ENCODE data around the gene B9D2. TPM values are rescaled to one million over a fixed set of nuclear protein-coding genes. Genes with fewer than 3 reads are reported as not detected.

Gene B9D2
- total RNA-seq, 1 experiment from 2014 or later, result 7.6 TPM

DNA sequence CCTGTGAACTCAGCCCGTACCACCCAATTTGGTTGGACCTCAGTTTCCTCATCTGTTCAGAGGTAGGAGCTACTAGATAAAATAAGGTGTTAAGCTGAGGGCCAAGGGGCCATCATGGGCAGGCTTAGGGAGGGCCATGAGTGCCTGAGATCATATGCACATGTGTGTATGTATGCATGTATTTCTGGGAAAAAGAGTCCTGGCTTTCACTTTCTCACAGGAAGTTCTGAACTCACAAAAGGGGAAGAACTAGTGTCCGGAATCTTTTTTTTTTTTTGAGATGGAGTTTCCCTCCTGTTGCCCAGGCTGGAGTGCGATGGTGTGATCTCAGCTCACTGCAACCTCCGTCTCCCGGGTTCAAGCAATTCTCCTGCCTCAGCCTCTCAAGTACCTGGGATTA, 29.2 kb downstream of the B9D2 start:
- H4K20me1 ChIP-seq (ENCODE audit: insufficient read depth, low read depth, low read length), result no peaks in the 10 kb centered on the region
- H3K9me3 ChIP-seq (ENCODE audit: low read length), result no peaks in the 10 kb centered on the region
- H3K27me3 ChIP-seq (ENCODE audit: low read length), result no peaks in the 10 kb centered on the region
- no peak for DNase-seq
- no peak overlapping the region for H3K9ac ChIP-seq (ENCODE audit: low read length)
- no peak overlapping the region for H3K27ac ChIP-seq (ENCODE audit: low read length)
- no peak overlapping the region for H3K4me3 ChIP-seq (ENCODE audit: low read length)
- no peaks in the 10 kb centered on the region for H3K9me2 ChIP-seq (replicated peaks; ENCODE audit: insufficient read depth, low read length)
- H3K36me3 ChIP-seq (ENCODE audit: insufficient read depth, low read length), result peaks cover 28% of the 10 kb centered on the region; the same call in 1 of the 2 replicates
- H3K79me2 ChIP-seq (ENCODE audit: low read length), result peaks cover 18% of the 10 kb centered on the region
- H2AFZ ChIP-seq (ENCODE audit: low read length), result no peak overlapping the region
- H3K4me1 ChIP-seq (ENCODE audit: low read length), result peaks cover 8% of the 10 kb centered on the region
- no peak overlapping the region for H3K4me2 ChIP-seq (ENCODE audit: low read depth, low read length, poor library complexity, severe bottlenecking)

DNA sequence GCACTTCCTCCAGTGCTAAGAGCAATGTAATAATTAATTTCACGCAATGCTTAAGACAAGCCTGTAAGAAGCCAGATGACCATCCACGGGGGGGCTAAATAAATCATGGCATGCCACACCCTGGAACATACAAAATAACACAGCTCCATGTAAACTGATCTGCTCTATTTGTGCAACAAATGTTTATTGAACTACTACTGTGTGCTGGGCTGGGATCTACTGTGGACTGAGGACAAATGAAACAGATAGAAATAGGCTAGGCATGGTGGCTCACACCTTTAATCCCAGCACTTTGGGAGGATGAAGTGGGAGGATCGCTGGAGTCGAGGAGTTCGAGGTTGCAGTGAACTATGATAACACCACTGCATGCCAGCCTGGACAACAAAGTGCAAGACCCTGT, 31.5 kb downstream of the B9D2 start:
- no peaks in the 10 kb centered on the region for H4K20me1 ChIP-seq (ENCODE audit: insufficient read depth, low read depth, low read length)
- peaks cover 26% of the 10 kb centered on the region for H3K4me1 ChIP-seq (ENCODE audit: low read length)
- no peaks in the 10 kb centered on the region for H3K9me3 ChIP-seq (ENCODE audit: low read length)
- no peak overlapping the region for H3K27ac ChIP-seq (ENCODE audit: low read length)
- H3K4me2 ChIP-seq (ENCODE audit: low read depth, low read length, poor library complexity, severe bottlenecking), result no peak overlapping the region
- no peak overlapping the region for H2AFZ ChIP-seq (ENCODE audit: low read length)
- no peak overlapping the region for H3K4me3 ChIP-seq (ENCODE audit: low read length)
- no peak overlapping the region for H3K9ac ChIP-seq (ENCODE audit: low read length)
- no peaks in the 10 kb centered on the region for H3K9me2 ChIP-seq (replicated peaks; ENCODE audit: insufficient read depth, low read length)
- H3K36me3 ChIP-seq (ENCODE audit: insufficient read depth, low read length), result peaks cover 20% of the 10 kb centered on the region; the same call in 1 of the 2 replicates
- H3K27me3 ChIP-seq (ENCODE audit: low read length), result no peaks in the 10 kb centered on the region
- peaks cover 8% of the 10 kb centered on the region for H3K79me2 ChIP-seq (ENCODE audit: low read length)
- no peak for DNase-seq

DNA sequence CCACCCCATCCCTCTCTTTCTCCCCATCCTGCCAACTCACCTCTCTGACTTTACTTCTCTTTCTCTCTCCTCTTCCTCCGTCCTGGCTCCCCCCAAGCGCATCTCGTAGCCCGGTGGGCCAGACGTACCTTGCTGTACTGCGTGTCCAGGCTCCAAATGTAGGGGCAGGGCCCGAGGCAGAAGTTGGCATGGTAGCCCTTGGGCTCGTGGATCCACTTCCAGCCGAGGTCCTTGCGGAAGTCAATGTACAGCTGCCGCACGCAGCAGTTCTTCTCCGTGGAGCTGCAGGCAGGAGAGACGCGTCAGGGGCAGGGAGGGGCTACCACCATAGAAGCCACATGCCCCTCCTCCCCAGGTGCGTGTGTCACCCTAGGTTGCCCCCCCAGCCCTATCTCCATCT, 31.9 kb downstream of the B9D2 start:
- Histone ChIP-seq H3K4me2 (ENCODE audit: low read depth, low read length, poor library complexity, severe bottlenecking) (no peak overlapping the region), H3K36me3 (ENCODE audit: insufficient read depth, low read length) (peaks cover 20% of the 10 kb centered on the region; the same call in 1 of the 2 replicates), H3K27ac (ENCODE audit: low read length) (no peak overlapping the region), H3K4me1 (ENCODE audit: low read length) (peaks cover 31% of the 10 kb centered on the region), H3K9me3 (ENCODE audit: low read length) (no peaks in the 10 kb centered on the region), H3K27me3 (ENCODE audit: low read length) (no peaks in the 10 kb centered on the region), H4K20me1 (ENCODE audit: insufficient read depth, low read depth, low read length) (no peaks in the 10 kb centered on the region), H3K9me2 (replicated peaks; ENCODE audit: insufficient read depth, low read length) (no peaks in the 10 kb centered on the region), H3K79me2 (ENCODE audit: low read length) (peaks cover 10% of the 10 kb centered on the region), H2AFZ (ENCODE audit: low read length) (no peak overlapping the region), H3K4me3 (ENCODE audit: low read length) (no peak overlapping the region), H3K9ac (ENCODE audit: low read length) (no peak overlapping the region)
- DNase-seq, result no peak

DNA sequence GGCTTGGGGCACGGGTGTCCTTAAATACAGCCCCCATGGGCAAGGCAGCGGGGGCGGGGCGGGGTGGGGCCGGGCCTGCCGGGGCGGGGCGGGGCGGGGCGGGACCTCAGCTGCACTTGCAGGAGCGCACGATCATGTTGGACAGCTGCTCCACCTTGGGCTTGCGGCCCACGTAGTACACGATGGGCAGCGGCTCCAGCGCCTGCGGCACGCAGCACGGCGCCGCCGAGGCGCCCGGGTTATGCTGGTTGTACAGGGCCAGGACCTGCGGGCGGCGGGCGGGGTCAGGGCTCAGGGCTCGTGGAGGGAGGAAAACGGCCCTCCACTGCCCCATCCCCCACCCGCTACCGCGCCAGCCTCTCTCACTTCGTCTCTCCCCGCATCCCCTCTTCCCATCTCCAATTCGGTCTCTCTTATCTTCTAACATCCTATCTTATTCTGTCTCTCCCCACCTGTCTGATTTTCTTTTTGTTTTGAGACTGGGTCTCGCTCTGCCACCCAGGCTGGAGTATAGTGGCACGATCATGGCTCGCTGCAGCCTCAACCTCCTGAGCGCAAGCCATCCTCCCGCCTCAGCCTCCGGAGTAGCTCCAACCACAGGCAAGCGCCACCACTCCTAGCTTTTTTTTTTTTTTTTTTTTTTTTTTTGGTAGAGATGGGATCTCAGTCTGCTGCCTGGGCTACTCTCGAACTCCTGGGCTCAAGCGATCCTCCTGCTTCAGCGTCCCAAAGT, 32.8 kb downstream of the B9D2 start:
- H3K4me3 ChIP-seq (ENCODE audit: low read length), result no peak overlapping the region
- H3K9me2 ChIP-seq (replicated peaks; ENCODE audit: insufficient read depth, low read length), result no peaks in the 10 kb centered on the region
- H4K20me1 ChIP-seq (ENCODE audit: insufficient read depth, low read depth, low read length), result no peaks in the 10 kb centered on the region
- H2AFZ ChIP-seq (ENCODE audit: low read length), result no peak overlapping the region
- H3K4me1 ChIP-seq (ENCODE audit: low read length), result peaks cover 34% of the 10 kb centered on the region
- H3K36me3 ChIP-seq (ENCODE audit: insufficient read depth, low read length), result peaks cover 17% of the 10 kb centered on the region; the same call in 1 of the 2 replicates
- H3K4me2 ChIP-seq (ENCODE audit: low read depth, low read length, poor library complexity, severe bottlenecking), result no peak overlapping the region
- DNase-seq, result no peak
- H3K79me2 ChIP-seq (ENCODE audit: low read length), result peaks cover 19% of the 10 kb centered on the region
- H3K9me3 ChIP-seq (ENCODE audit: low read length), result no peaks in the 10 kb centered on the region
- no peaks in the 10 kb centered on the region for H3K27me3 ChIP-seq (ENCODE audit: low read length)
- no peak overlapping the region for H3K9ac ChIP-seq (ENCODE audit: low read length)
- H3K27ac ChIP-seq (ENCODE audit: low read length), result no peak overlapping the region

DNA sequence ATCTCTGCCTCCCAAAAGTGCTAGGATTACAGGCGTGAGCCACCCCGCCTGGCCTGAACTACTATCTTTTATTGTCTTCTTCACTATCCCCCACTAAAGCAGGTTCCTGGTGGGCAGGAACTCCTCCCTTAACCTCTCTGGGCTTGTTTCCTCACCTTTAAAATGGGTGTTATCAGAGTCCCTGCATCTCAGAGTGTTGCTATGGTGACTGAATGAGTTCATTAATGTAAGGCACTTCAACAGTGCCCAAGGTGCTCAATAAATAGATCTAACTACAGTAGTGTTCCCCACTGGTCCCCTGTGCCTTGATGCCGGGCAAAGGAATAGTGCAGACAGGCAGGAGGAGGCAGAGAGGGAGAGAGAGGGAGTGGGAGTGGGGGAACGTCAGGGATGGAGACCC, 33.5 kb downstream of the B9D2 start:
- peaks cover 17% of the 10 kb centered on the region; the same call in 1 of the 2 replicates for H3K36me3 ChIP-seq (ENCODE audit: insufficient read depth, low read length)
- H4K20me1 ChIP-seq (ENCODE audit: insufficient read depth, low read depth, low read length), result no peaks in the 10 kb centered on the region
- no peaks in the 10 kb centered on the region for H3K9me2 ChIP-seq (replicated peaks; ENCODE audit: insufficient read depth, low read length)
- DNase-seq, result no peak
- H3K27ac ChIP-seq (ENCODE audit: low read length), result no peak overlapping the region
- peaks cover 25% of the 10 kb centered on the region for H3K79me2 ChIP-seq (ENCODE audit: low read length)
- peaks cover 34% of the 10 kb centered on the region for H3K4me1 ChIP-seq (ENCODE audit: low read length)
- H3K9ac ChIP-seq (ENCODE audit: low read length), result no peak overlapping the region
- H3K9me3 ChIP-seq (ENCODE audit: low read length), result no peaks in the 10 kb centered on the region
- H3K27me3 ChIP-seq (ENCODE audit: low read length), result no peaks in the 10 kb centered on the region
- H3K4me2 ChIP-seq (ENCODE audit: low read depth, low read length, poor library complexity, severe bottlenecking), result no peak overlapping the region
- no peak overlapping the region for H2AFZ ChIP-seq (ENCODE audit: low read length)
- no peak overlapping the region for H3K4me3 ChIP-seq (ENCODE audit: low read length)

DNA sequence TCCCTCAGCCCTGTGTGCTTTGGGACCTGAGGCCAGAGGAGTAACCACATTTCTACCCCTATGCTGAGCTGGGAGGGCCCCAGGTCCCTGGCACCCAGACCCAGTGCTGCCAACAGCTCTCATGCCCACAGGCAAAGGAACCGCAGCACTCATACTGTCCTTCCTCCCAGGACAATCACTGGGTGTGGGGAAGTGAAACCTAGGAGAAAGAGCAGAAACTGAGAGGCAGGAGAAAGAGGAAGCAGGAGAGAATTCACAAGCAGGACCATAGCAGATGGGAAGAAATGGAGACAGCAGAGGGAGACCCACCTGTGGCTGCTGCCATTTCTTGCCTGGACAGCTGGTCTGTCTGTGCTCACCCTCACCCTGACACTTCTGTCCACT, 35.1 kb downstream of the B9D2 start:
- Histone ChIP-seq H3K4me1 (ENCODE audit: low read length) (peaks cover 34% of the 10 kb centered on the region), H3K9me2 (replicated peaks; ENCODE audit: insufficient read depth, low read length) (no peaks in the 10 kb centered on the region), H3K27me3 (ENCODE audit: low read length) (no peaks in the 10 kb centered on the region), H2AFZ (ENCODE audit: low read length) (no peak overlapping the region), H3K79me2 (ENCODE audit: low read length) (peaks cover 21% of the 10 kb centered on the region), H3K9ac (ENCODE audit: low read length) (peak overlapping the region; percentile 30), H4K20me1 (ENCODE audit: insufficient read depth, low read depth, low read length) (no peaks in the 10 kb centered on the region), H3K4me2 (ENCODE audit: low read depth, low read length, poor library complexity, severe bottlenecking) (peak overlapping the region; percentile 59), H3K27ac (ENCODE audit: low read length) (peak overlapping the region; percentile 58; the same call in 1 of the 2 replicates), H3K4me3 (ENCODE audit: low read length) (peak overlapping the region; percentile 53; the same call in 1 of the 2 replicates), H3K9me3 (ENCODE audit: low read length) (no peaks in the 10 kb centered on the region), H3K36me3 (ENCODE audit: insufficient read depth, low read length) (peaks cover 15% of the 10 kb centered on the region; the same call in 1 of the 2 replicates)
- DNase-seq, result no peak

DNA sequence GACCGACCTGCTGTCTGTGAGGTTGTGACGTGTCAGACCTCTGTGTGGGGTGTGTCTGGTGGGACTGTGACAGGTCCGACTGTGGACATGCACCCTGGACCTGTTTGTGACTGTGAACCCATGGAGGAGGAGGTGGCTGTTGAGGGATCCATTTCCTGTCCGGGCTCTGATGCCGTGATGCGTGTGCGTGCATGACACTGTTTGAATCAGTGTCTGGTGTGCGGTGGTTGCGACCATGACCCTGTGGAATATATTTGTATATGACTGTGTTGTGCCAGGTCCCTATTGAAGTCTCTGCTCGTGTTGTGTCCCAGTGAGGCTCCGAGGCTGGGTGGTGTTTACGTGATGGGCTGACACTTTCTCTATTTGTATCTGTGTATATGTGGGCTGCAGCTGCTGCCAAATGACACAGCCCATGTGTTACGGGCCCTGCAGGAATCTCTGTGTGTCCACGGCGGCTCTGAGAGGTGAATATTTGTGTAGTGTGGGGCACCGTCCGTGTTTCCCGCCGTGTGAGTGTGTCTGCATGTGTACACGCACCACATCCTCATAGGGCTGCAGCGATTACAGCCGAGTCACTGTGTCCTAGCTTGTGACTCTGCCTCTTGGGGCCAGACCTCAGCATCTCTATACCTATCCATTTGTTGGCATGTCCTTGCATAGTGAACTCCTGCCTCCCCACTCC, 35.6 kb downstream of the B9D2 start:
- Histone ChIP-seq H3K4me3 (ENCODE audit: low read length) (peak overlapping the region; percentile 53; the same call in 1 of the 2 replicates), H3K27me3 (ENCODE audit: low read length) (no peaks in the 10 kb centered on the region), H3K4me1 (ENCODE audit: low read length) (peaks cover 34% of the 10 kb centered on the region), H3K9me2 (replicated peaks; ENCODE audit: insufficient read depth, low read length) (no peaks in the 10 kb centered on the region), H3K79me2 (ENCODE audit: low read length) (peaks cover 21% of the 10 kb centered on the region), H2AFZ (ENCODE audit: low read length) (no peak overlapping the region), H3K36me3 (ENCODE audit: insufficient read depth, low read length) (peaks cover 12% of the 10 kb centered on the region; the same call in 1 of the 2 replicates), H3K9me3 (ENCODE audit: low read length) (no peaks in the 10 kb centered on the region), H3K9ac (ENCODE audit: low read length) (peak overlapping the region; percentile 76), H3K4me2 (ENCODE audit: low read depth, low read length, poor library complexity, severe bottlenecking) (peak overlapping the region; percentile 59), H3K27ac (ENCODE audit: low read length) (peak overlapping the region; percentile 81; the same call in 1 of the 2 replicates), H4K20me1 (ENCODE audit: insufficient read depth, low read depth, low read length) (no peaks in the 10 kb centered on the region)
- DNase-seq, result no peak

DNA sequence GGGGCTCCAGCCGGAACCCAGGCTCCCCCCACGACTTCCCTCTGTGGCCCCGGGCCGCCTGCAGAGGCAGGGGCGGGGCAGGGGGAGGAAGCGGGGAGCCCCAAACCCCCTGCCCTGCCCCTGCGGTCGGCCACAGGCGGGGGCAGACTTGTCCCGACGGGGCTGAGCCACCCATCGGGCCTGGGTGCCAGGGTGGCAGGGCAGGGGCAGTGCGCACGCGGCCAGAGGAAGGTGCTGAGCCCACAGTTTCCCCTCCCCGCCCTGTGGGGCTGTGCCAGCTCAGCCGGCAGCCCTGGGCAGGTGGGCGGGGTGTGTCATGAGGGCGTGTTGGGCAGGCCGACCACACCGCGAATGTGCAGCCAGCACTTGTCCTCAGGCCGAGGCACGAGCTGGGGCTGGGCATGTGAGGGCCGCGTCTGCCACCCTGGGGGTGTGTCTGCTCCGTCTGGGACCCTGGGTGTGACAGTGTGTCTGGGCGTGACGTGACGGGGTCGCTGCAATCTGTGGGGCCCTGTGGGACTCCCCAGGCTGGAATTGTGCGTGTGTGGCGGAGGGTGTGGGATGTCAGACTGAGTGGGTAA, 36.3 kb downstream of the B9D2 start:
- H2AFZ ChIP-seq (ENCODE audit: low read length), result no peak overlapping the region
- H3K79me2 ChIP-seq (ENCODE audit: low read length), result peaks cover 21% of the 10 kb centered on the region
- H3K4me3 ChIP-seq (ENCODE audit: low read length), result peak overlapping the region; percentile 53
- H3K9ac ChIP-seq (ENCODE audit: low read length), result peak overlapping the region; percentile 76
- H3K27ac ChIP-seq (ENCODE audit: low read length), result peak overlapping the region; percentile 81
- peak; percentile 82 for DNase-seq
- H3K9me3 ChIP-seq (ENCODE audit: low read length), result no peaks in the 10 kb centered on the region
- H3K27me3 ChIP-seq (ENCODE audit: low read length), result no peaks in the 10 kb centered on the region
- peak overlapping the region; percentile 59 for H3K4me2 ChIP-seq (ENCODE audit: low read depth, low read length, poor library complexity, severe bottlenecking)
- H3K4me1 ChIP-seq (ENCODE audit: low read length), result peaks cover 34% of the 10 kb centered on the region
- no peaks in the 10 kb centered on the region for H3K9me2 ChIP-seq (replicated peaks; ENCODE audit: insufficient read depth, low read length)
- peaks cover 10% of the 10 kb centered on the region; the same call in 1 of the 2 replicates for H3K36me3 ChIP-seq (ENCODE audit: insufficient read depth, low read length)
- H4K20me1 ChIP-seq (ENCODE audit: insufficient read depth, low read depth, low read length), result no peaks in the 10 kb centered on the region

Data from Karpas-422 (cell line).